SU-DHL-6 (cell line): ENCODE data around the gene NLGN1.

Experiments
- H2AFZ ChIP-seq: fragments of 200-600 bp; sonication (generic); 2 replicates; pipeline ENCODE4 v1.6.1; 2014; ENCODE audit warnings: low read depth, mild to moderate bottlenecking, moderate library complexity, mixed read lengths, antibody characterized with exemption, low read length; ENCODE audit not compliant: severe bottlenecking
- H3F3A ChIP-seq: fragments of 200-600 bp; shearing (Covaris generic); 2 replicates; pipeline ENCODE4 v1.6.0; 2016; ENCODE audit warnings: antibody characterized with exemption, mild to moderate bottlenecking; ENCODE audit not compliant: insufficient read depth
- H3K27ac ChIP-seq: fragments of 200-600 bp; sonication (generic); 2 replicates; pipeline ENCODE4 v1.5.1; 2016; ENCODE audit warnings: low read depth, mild to moderate bottlenecking, low read length, moderate library complexity, mixed read lengths
- H3K27me3 ChIP-seq: fragments of 200-600 bp; sonication (generic), shearing (Covaris generic); 2 replicates; pipeline ENCODE4 v1.6.0; 2014; ENCODE audit warnings: mild to moderate bottlenecking, low read length
- H3K36me3 ChIP-seq: fragments of 200-600 bp; sonication (generic); 2 replicates; pipeline ENCODE4 v1.6.1; 2014; ENCODE audit warnings: mild to moderate bottlenecking, low read length, mixed read lengths
- H3K4me2 ChIP-seq: fragments of 300-600, 200-600 bp; shearing (Covaris generic), sonication (generic); 2 replicates; pipeline ENCODE4 v1.6.0; 2014; ENCODE audit warnings: low read length, low read depth, mild to moderate bottlenecking; ENCODE audit not compliant: poor library complexity, severe bottlenecking
- H3K4me3 ChIP-seq: fragments of 200-600 bp; sonication (generic); 2 replicates; pipeline ENCODE4 v1.5.1; 2014; ENCODE audit warnings: antibody characterized with exemption, low read length, mild to moderate bottlenecking, mixed read lengths; ENCODE audit not compliant: insufficient read depth, poor library complexity, severe bottlenecking
- H3K79me2 ChIP-seq: fragments of 200-600 bp; sonication (generic); 2 replicates; pipeline ENCODE4 v1.6.1; 2014; ENCODE audit warnings: mild to moderate bottlenecking, low read length, moderate library complexity; ENCODE audit not compliant: insufficient read depth
- H3K9ac ChIP-seq: fragments of 200-600 bp; sonication (generic); 2 replicates; pipeline ENCODE4 v1.7.0; 2014; ENCODE audit warnings: mild to moderate bottlenecking, low read length
- H3K9me2 ChIP-seq: fragments of 200-600 bp; sonication (generic); replicated peaks from 2 replicates; pipeline ENCODE4 v1.6.1; 2014; ENCODE audit warnings: low read length; ENCODE audit not compliant: insufficient read depth
- H3K9me3 ChIP-seq: fragments of 200-600 bp; sonication (generic); 2 replicates; pipeline ENCODE4 v1.6.1; 2014; ENCODE audit warnings: low read length, mixed read lengths; ENCODE audit not compliant: insufficient read depth
- H4K20me1 ChIP-seq: fragments of 200-600 bp; sonication (generic); 2 replicates; pipeline ENCODE4 v1.6.1; 2014; ENCODE audit warnings: low read depth, mild to moderate bottlenecking, antibody characterized with exemption, low read length, moderate library complexity, mixed read lengths
- EZH2phosphoT487 ChIP-seq: fragments of 200-600 bp; sonication (generic), shearing (Covaris generic); conservative IDR thresholded peaks from 2 replicates; pipeline ENCODE4 v1.6.1; 2018; ENCODE audit warnings: mild to moderate bottlenecking, antibody characterized with exemption, low read length, moderate library complexity, mixed read lengths
- TF ChIP-seq, protein P1 (sequence below): fragments of 200-600 bp; sonication (generic); IDR thresholded peaks from one replicate; pipeline ENCODE4 v1.5.1; 2017; ENCODE audit warnings: antibody characterized with exemption, mild to moderate bottlenecking, low read length, moderate library complexity; ENCODE audit not compliant: insufficient read depth, poor library complexity, severe bottlenecking

NLGN1 gene

DNA sequence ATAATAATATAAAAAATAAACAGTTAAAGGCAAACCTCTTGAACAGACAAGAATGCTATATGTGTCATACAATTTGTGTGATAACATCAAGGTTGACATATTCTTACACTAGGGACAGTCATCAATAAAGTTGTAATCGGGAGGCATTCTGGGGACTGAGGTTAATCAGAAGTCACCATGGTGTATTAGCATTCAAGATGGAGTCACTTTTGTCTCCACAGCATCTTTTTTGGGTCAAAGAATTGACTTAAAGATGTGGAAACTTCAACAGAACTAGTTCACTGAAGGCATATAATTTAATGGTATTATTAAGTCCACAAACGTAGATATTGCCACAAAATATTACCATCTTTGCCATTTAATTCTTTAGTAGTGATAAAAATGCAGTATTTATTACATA is 836.0 kb downstream of the NLGN1 start:
- H4K20me1 ChIP-seq, result no peaks in the 10 kb centered on the region
- H3K27me3 ChIP-seq, result no peaks in the 10 kb centered on the region
- H3K4me2 ChIP-seq, result no peak overlapping the region
- H2AFZ ChIP-seq, result no peak overlapping the region
- H3K27ac ChIP-seq, result no peak overlapping the region
- no peak overlapping the region for H3K4me3 ChIP-seq
- no peak for TF ChIP-seq EZH2phosphoT487
- TF ChIP-seq, protein P1, sequence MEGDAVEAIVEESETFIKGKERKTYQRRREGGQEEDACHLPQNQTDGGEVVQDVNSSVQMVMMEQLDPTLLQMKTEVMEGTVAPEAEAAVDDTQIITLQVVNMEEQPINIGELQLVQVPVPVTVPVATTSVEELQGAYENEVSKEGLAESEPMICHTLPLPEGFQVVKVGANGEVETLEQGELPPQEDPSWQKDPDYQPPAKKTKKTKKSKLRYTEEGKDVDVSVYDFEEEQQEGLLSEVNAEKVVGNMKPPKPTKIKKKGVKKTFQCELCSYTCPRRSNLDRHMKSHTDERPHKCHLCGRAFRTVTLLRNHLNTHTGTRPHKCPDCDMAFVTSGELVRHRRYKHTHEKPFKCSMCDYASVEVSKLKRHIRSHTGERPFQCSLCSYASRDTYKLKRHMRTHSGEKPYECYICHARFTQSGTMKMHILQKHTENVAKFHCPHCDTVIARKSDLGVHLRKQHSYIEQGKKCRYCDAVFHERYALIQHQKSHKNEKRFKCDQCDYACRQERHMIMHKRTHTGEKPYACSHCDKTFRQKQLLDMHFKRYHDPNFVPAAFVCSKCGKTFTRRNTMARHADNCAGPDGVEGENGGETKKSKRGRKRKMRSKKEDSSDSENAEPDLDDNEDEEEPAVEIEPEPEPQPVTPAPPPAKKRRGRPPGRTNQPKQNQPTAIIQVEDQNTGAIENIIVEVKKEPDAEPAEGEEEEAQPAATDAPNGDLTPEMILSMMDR, result no peak
- no peaks in the 10 kb centered on the region for H3F3A ChIP-seq
- no peaks in the 10 kb centered on the region for H3K36me3 ChIP-seq
- no peaks in the 10 kb centered on the region for H3K9me2 ChIP-seq
- no peaks in the 10 kb centered on the region for H3K79me2 ChIP-seq
- H3K9me3 ChIP-seq, result no peaks in the 10 kb centered on the region
- no peak overlapping the region for H3K9ac ChIP-seq

DNA sequence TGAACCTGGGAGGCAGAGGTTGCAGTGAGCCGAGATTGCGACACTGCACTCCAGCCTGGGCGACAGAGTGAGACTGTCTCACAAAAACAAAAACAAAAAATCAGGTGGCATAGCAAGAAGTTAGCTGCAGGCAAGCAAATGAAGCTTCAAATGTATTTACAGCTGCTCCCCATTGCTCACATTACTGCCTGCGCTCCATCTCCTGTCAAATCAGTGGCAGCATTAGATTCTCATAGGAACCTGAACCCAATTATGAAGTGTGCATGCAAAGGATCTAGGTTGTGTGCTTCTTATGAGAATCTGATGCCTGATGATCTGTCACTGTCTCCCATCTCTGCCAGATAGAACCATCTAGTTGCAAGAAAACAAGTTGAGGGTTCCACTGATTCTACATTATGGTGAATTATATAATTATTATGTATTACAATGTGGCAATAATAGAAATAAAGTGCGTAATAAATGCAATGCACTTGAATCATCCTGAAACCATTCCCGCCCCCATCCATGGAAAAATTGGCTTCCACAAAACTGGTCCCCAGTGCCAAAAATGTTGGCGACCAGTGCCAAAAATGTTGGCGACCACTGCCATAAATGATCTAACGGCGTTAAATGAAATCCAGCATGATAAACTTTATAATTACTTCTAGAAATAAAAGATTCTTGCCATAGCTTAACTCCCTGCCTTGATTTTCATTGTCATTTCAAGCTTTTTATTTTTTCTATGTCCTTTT is 844.9 kb downstream of the NLGN1 start:
- Histone ChIP-seq H3K9ac (no peak overlapping the region), H3K27ac (no peak overlapping the region), H3F3A (no peaks in the 10 kb centered on the region), H3K4me2 (no peak overlapping the region), H3K79me2 (no peaks in the 10 kb centered on the region), H2AFZ (no peak overlapping the region), H3K9me2 (no peaks in the 10 kb centered on the region), H3K4me3 (no peak overlapping the region), H3K9me3 (no peaks in the 10 kb centered on the region), H4K20me1 (no peaks in the 10 kb centered on the region), H3K36me3 (no peaks in the 10 kb centered on the region), H3K27me3 (no peaks in the 10 kb centered on the region)
- TF ChIP-seq EZH2phosphoT487, result no peak
- TF ChIP-seq, protein P1, result no peak

DNA sequence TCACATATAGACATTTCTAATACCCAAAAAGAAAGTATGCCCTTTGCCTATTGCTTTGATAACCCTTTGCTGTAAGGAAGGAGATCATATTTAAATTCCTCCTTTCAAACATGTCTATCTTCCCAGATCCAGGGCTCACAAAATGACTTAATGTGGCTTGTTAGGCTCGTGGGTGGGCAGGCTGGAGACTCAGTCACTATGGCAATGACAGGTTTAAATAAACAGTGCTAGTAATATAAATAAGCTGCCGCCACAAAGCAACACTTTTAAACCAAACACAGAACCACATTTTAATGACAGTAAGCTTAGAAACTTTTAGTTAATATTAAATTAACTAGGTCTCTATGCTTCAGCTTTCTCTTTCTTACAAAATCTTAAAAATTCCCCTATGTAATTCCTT is 845.6 kb downstream of the NLGN1 start:
- no peak overlapping the region for H3K27ac ChIP-seq
- H3K4me2 ChIP-seq, result no peak overlapping the region
- H2AFZ ChIP-seq, result no peak overlapping the region
- no peaks in the 10 kb centered on the region for H3K9me2 ChIP-seq
- H3K9ac ChIP-seq, result no peak overlapping the region
- no peaks in the 10 kb centered on the region for H3F3A ChIP-seq
- H3K36me3 ChIP-seq, result no peaks in the 10 kb centered on the region
- no peaks in the 10 kb centered on the region for H3K27me3 ChIP-seq
- TF ChIP-seq EZH2phosphoT487, result no peak
- TF ChIP-seq, protein P1, result no peak
- no peak overlapping the region for H3K4me3 ChIP-seq
- no peaks in the 10 kb centered on the region for H3K9me3 ChIP-seq
- H4K20me1 ChIP-seq, result no peaks in the 10 kb centered on the region
- H3K79me2 ChIP-seq, result no peaks in the 10 kb centered on the region
